PFSK-1 (cell line): Measurements from ENCODE around the gene KIAA1755.

Source experiments
- FOXP2 ChIP-seq: optimal IDR thresholded peaks from 2 replicates; pipeline ENCODE3; 2011; ENCODE audit warnings: borderline replicate concordance, control low read depth, inconsistent platforms; ENCODE audit not compliant: insufficient read depth; ENCODE audit errors: extremely low read length, extremely low read depth
- POLR2AphosphoS5 ChIP-seq: IDR thresholded peaks from 2 replicates; pipeline ENCODE4 v1.6.1; 2012; ENCODE audit warnings: low read depth, mild to moderate bottlenecking, control low read depth, low read length, moderate library complexity
- SIN3A ChIP-seq: IDR thresholded peaks from 2 replicates; pipeline ENCODE4 v1.6.1; 2012; ENCODE audit warnings: mild to moderate bottlenecking, low read length, moderate library complexity, borderline replicate concordance; ENCODE audit not compliant: insufficient read depth
- TAF1 ChIP-seq: IDR thresholded peaks from 2 replicates; pipeline ENCODE4 v1.6.1; 2012; ENCODE audit warnings: low read length, control low read depth, borderline replicate concordance; ENCODE audit not compliant: insufficient read depth
- TF ChIP-seq, protein P1 (sequence below), 2 experiments: IDR thresholded peaks; 2 replicates each; pipeline versions ENCODE4 v1.6.1 to v1.8.0; 2011 to 2012; ENCODE audit warnings: low read depth in 2 of 2, low read length in 2 of 2, control low read depth in 1 of 2, inconsistent platforms in 1 of 2, mild to moderate bottlenecking in 1 of 2, moderate library complexity in 1 of 2; ENCODE audit not compliant: insufficient read depth in 1 of 2

DNA sequence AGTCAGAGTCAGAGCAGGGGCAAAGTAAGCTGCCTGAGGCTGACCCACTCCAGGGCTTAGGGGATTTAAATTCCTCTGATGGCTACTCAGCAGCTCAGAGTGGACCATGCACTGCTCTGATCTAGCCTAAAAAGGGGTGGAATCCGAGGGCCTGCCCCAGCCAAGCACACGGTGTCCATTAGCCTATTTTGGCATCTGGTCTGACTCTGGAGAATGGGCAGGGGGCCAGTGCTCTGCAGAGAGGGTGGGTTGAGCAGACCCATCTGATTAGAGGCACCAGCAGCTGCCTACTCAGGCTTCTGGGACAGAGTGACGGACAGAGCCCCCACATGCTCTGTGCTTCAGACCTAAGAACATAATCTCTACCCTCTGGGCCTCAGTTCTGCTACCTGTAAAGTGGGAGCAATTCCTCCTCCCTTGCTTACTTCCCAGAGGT lies 69.6 kb downstream of the KIAA1755 start:
- no peak for TF ChIP-seq SIN3A
- no peak for TF ChIP-seq TAF1
- no peak for TF ChIP-seq POLR2AphosphoS5
- TF ChIP-seq, protein P1, sequence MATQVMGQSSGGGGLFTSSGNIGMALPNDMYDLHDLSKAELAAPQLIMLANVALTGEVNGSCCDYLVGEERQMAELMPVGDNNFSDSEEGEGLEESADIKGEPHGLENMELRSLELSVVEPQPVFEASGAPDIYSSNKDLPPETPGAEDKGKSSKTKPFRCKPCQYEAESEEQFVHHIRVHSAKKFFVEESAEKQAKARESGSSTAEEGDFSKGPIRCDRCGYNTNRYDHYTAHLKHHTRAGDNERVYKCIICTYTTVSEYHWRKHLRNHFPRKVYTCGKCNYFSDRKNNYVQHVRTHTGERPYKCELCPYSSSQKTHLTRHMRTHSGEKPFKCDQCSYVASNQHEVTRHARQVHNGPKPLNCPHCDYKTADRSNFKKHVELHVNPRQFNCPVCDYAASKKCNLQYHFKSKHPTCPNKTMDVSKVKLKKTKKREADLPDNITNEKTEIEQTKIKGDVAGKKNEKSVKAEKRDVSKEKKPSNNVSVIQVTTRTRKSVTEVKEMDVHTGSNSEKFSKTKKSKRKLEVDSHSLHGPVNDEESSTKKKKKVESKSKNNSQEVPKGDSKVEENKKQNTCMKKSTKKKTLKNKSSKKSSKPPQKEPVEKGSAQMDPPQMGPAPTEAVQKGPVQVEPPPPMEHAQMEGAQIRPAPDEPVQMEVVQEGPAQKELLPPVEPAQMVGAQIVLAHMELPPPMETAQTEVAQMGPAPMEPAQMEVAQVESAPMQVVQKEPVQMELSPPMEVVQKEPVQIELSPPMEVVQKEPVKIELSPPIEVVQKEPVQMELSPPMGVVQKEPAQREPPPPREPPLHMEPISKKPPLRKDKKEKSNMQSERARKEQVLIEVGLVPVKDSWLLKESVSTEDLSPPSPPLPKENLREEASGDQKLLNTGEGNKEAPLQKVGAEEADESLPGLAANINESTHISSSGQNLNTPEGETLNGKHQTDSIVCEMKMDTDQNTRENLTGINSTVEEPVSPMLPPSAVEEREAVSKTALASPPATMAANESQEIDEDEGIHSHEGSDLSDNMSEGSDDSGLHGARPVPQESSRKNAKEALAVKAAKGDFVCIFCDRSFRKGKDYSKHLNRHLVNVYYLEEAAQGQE (IDR thresholded peaks at IDR 0.05; ENCODE audit: insufficient read depth in 1 of 2, low read depth in 2 of 2, low read length in 2 of 2), result no peak
- TF ChIP-seq FOXP2, result no peak
